ENCODE results near the gene SELENOO.
"Not testable (repeated sequence)": the region's sequence is repeated elsewhere in the genome, so short reads cannot be mapped to it uniquely, and the experiment has no call there.

SELENOO gene

GRCh38 chr22:50201191-50202129 lies 649 bp downstream of the SELENOO start:
- no peak for DNase-seq

GRCh38 chr22:50202130-50202666 lies 1.4 kb downstream of the SELENOO start:
- no peak for DNase-seq

- DNase-seq = no peak
Observed at GRCh38 chr22:50203288-50203687, 2.5 kb downstream of the SELENOO start.

- no peak for DNase-seq
Observed at GRCh38 chr22:50204571-50204970, 3.8 kb downstream of the SELENOO start.

- DNase-seq = not testable (repeated sequence)
Observed at GRCh38 chr22:50204998-50205397, 4.2 kb downstream of the SELENOO start.

DNA sequence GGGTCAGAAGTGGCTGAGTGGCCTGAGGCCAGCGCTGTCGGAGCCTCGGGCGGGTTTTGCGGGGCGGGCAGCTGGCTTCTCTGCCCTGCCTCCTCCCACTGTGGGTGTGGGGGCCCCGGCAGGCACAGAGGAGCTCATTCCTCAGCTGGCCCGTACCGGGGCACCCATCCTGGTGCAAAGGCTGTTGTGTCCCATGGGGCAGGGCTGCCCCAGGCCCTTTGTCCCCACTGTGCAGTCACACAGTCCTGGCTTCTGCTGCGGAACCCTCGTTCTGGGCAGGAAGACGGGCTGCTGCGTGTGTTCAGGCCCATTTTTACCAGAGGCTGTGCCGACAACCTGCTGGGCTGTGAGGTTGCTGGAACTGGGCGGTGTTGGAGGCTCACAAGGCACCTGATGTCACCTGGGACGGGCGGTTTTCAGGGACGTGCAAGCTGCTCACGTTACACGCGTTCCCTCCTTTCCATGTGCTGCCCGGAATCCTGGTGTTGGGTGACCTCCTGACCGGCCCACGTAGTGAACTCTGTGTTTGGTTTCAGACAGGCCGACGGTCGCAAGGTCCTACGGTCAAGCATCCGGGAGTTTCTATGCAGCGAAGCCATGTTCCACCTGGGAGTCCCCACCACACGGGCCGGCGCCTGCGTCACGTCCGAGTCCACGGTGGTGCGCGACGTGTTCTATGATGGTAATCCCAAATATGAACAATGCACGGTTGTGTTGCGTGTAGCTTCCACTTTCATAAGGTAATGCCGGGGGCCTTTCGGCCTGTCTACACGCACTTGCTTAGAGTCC lies 5.2 kb downstream of the SELENOO start:
- DNase-seq = no peak

- no peak for DNase-seq
Observed at GRCh38 chr22:50206599-50206998, 5.8 kb downstream of the SELENOO start.

- DNase-seq = no peak
Observed at GRCh38 chr22:50207383-50208140, 6.8 kb downstream of the SELENOO start.

GRCh38 chr22:50208430-50208938 lies 7.7 kb downstream of the SELENOO start:
- no peak for DNase-seq

GRCh38 chr22:50208939-50209892 lies 8.4 kb downstream of the SELENOO start:
- no peak for DNase-seq

- peak; percentile 52 for DNase-seq
Observed at GRCh38 chr22:50209893-50210292, 9.1 kb downstream of the SELENOO start.

DNA sequence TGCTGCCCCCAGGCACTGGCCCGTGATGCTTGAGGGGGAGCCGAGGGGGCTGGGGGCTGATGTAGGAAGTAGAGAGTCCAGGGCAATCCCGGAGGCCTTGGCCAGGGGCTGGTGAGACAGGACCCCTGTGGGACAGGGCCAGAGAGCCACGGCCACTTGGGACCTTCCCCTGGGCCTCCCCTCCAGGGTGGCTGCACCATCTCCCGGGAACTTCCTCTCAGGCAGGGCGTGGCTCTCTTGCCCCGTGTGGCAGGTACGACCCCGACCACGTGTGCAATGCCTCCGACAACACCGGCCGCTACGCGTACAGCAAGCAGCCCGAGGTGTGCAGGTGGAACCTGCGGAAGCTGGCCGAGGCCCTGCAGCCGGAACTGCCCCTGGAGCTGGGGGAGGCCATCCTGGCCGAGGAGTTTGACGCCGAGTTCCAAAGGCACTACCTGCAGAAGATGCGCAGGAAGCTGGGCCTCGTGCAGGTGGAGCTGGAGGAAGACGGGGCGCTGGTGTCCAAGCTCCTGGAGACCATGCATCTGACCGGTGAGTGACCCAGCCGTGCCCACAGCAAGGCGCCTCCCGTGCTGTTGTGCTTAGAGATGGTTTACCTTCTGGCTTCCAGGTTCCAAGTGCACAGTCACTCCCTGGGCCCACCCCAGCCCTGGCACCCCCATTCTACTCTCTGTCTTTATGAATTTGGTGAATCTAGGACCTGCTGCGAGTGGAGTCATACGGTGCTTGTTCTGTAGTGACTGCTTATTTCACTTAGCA lies 9.7 kb downstream of the SELENOO start:
- DNase-seq = no peak

- no peak for DNase-seq
Observed at GRCh38 chr22:50211147-50211546, 10.3 kb downstream of the SELENOO start.

DNA sequence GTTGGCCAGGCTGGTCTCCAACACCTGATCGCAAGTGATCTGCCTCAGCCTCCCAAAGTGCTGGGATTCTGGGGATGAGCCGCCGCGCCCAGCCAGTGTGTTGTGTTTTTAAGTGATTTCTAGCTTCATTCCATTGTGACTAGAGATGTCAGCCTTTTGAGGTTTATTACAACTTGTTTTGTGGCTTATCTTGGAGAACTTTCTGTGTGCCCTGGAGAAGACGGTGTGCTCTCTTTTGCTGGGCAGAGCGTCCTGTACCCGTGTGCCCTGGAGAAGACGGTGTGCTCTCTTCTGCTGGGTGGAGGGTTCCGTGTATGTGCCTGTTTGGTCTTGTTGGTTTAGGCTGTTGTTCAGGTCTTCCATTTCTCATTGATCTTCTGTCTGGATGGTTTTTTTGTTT lies 12.5 kb downstream of the SELENOO start:
- DNase-seq = no peak

- no peak for DNase-seq
Observed at GRCh38 chr22:50215297-50216054, 14.7 kb downstream of the SELENOO start.

- no peak for DNase-seq
Observed at GRCh38 chr22:50216055-50216683, 15.4 kb downstream of the SELENOO start.

DNA sequence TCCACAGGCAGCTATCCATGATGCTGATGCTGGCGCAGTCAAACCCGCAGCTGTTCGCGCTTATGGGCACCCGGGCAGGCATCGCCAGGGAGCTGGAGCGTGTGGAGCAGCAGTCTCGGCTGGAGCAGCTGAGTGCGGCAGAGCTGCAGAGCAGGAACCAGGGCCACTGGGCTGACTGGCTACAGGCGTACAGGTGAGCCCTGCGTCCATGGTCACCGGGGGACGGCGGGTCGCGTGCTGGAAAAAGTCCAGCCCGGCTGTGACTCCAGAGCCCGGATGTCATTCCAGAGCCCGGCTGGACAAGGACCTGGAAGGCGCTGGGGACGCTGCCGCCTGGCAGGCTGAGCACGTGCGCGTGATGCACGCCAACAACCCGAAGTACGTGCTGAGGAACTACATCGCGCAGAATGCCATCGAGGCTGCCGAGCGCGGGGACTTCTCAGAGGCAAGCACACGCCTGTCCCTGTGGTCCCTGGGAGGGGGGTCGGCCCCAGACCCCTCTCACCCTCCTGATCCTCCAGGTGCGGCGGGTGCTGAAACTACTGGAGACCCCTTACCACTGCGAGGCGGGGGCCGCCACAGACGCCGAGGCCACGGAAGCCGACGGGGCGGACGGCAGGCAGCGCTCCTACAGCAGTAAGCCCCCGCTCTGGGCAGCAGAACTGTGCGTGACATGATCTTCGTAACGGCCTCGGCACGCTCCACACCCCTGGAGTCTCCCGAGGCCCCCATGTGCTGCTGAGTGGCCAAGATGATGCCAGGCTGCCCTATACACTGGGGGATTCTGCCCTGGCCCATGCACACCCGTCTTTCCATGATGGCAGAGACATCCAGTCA lies 16.1 kb downstream of the SELENOO start:
- no peak for DNase-seq

GRCh38 chr22:50217543-50218152 lies 16.8 kb downstream of the SELENOO start:
- no peak for DNase-seq

Data from stimulated activated naive CD4-positive, alpha-beta T cell treated with Interleukin-2 at 50 U/mL for 16 hours (primary cell).